Measurements from ENCODE around the gene CCDC121. TPM values are rescaled to one million over a fixed set of nuclear protein-coding genes. Genes with fewer than 3 reads are reported as not detected.

CCDC121 gene
- polyA plus RNA-seq, 1 donor from 2014 or later: 2.5 TPM

DNA sequence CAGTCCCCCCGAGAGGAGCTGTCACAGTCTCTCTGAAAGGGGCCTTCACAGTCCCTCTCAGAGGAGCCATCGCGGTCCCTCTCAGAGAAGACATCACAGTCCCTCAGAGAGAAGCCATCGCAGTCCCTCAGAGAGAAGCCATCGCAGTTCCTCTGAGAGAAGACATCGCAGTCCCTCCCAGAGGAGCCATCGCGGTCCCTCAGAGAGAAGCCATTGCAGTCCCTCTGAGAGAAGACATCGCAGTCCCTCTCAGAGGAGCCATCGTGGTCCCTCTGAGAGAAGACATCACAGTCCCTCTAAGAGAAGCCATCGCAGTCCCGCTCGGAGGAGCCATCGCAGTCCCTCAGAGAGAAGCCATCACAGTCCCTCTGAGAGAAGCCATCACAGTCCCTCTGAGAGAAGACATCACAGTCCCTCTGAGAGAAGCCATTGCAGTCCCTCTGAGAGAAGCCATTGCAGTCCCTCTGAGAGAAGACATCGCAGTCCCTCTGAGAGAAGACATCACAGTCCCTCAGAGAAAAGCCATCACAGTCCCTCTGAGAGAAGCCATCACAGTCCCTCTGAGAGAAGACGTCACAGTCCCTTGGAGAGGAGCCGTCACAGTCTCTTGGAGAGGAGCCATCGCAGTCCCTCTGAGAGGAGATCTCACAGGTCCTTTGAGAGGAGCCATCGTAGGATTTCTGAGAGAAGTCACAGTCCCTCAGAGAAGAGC, 47.2 kb downstream of the CCDC121 start:
- Mint-ChIP-seq H3K27me3 (no peaks in the 10 kb centered on the region), H3K4me3 (peak overlapping the region; percentile 39 to 95 (median 90))

More for the DNA sequence above, 47.2 kb downstream of the CCDC121 start:
- Mint-ChIP-seq H3K4me1 (peaks cover 28 to 40% (median 34%) of the 10 kb centered on the region in 3 donors), H3K27ac (peak overlapping the region in 1 of 3 donors; percentile 29), H3K9me3 (peaks cover 0 to 20% (median 3%) of the 10 kb centered on the region in 3 donors), H3K36me3 (peaks cover 10% of the 10 kb centered on the region)

Other genes with a start within 250 kb of the CCDC121 start
- 4.8 TPM for gene ZNF513, start 248.3 kb downstream of the CCDC121 start, polyA plus RNA-seq
- 80.1 TPM for gene PPM1G, start 219.4 kb downstream of the CCDC121 start, polyA plus RNA-seq
- gene NRBP1, start 200.4 kb downstream of the CCDC121 start, polyA plus RNA-seq: 69.2 TPM
- 1.6 TPM for gene KRTCAP3, start 186.6 kb downstream of the CCDC121 start, polyA plus RNA-seq
- 1.9 TPM for gene IFT172, start 139.3 kb downstream of the CCDC121 start, polyA plus RNA-seq
- not detected for gene FNDC4, start 133.8 kb downstream of the CCDC121 start, polyA plus RNA-seq
- gene GCKR, start 132.2 kb downstream of the CCDC121 start, polyA plus RNA-seq: not detected
- 27.6 TPM for gene ZNF512, start 46.0 kb downstream of the CCDC121 start, polyA plus RNA-seq
- gene GPN1, start within 50 bp of the CCDC121 start, polyA plus RNA-seq: 46.4 TPM
- 15.4 TPM for gene SUPT7L, start 34.6 kb upstream of the CCDC121 start, polyA plus RNA-seq
- 20.7 TPM for gene SLC4A1AP, start 34.9 kb upstream of the CCDC121 start, polyA plus RNA-seq
- gene MRPL33, start 142.7 kb upstream of the CCDC121 start, polyA plus RNA-seq: 176 TPM